Gastroesophageal sphincter (tissue), 4 donors: ENCODE measurements around the gene SERPINA3. TPM values are rescaled to one million over a fixed set of nuclear protein-coding genes. Genes with fewer than 3 reads are reported as not detected.
"Not testable (repeated sequence)": the region's sequence is repeated elsewhere in the genome, so short reads cannot be mapped to it uniquely, and the experiment has no call there.

Experiments
- ATAC-seq: fragments of 150-250 bp; one replicate; pipeline ENCODE4 v1.9.1; 2016; ENCODE audit warnings: mild to moderate bottlenecking, moderate library complexity
- H3K27ac ChIP-seq, 4 donors: fragments of 200-600 bp; sonication (generic) in 3 of 4; 1 replicate in 3 of 4; 2 replicates in 1 of 4; pipeline ENCODE4 v1.5.1; 2016 to 2019
- H3K27me3 ChIP-seq: fragments of 200-600 bp; sonication (generic); one replicate; pipeline ENCODE4 v1.5.1; 2019
- H3K36me3 ChIP-seq, 2 donors: fragments of 200-600 bp; sonication (generic); one replicate each; pipeline ENCODE4 v1.5.1; 2019; ENCODE audit warnings: control low read depth in 1 of 2
- H3K4me1 ChIP-seq, 3 donors: fragments of 200-600 bp; sonication (generic); 1 replicate in 2 of 3; 2 replicates in 1 of 3; pipeline ENCODE4 v1.5.1; 2016 to 2019; ENCODE audit warnings: control low read depth in 2 of 3
- H3K4me3 ChIP-seq, 2 donors: fragments of 200-600 bp; sonication (generic); one replicate each; pipeline ENCODE4 v1.5.1; 2019; ENCODE audit warnings: mild to moderate bottlenecking in 1 of 2, moderate library complexity in 1 of 2
- H3K9me3 ChIP-seq, 3 donors: fragments of 200-600 bp; sonication (generic); one replicate each; pipeline ENCODE4 v1.5.1; 2017 to 2019; ENCODE audit warnings: control low read depth in 2 of 3
- CTCF ChIP-seq, 4 experiments: fragments of 200-600 bp in 2 of 4; fragments of 450-650 bp in 2 of 4; sonication (generic) in 1 of 4; IDR thresholded peaks; one replicate each; pipeline ENCODE4 v1.5.1; 2017 to 2019; ENCODE audit warnings: antibody characterized with exemption in 4 of 4, mild to moderate bottlenecking in 2 of 4, moderate library complexity in 2 of 4
- EP300 ChIP-seq: sonication (generic); formaldehyde crosslinking; IDR thresholded peaks from one replicate; pipeline ENCODE4 v1.6.1; 2017; ENCODE audit warnings: antibody characterized with exemption, mild to moderate bottlenecking
- POLR2A ChIP-seq, 2 donors: fragments of 450-650 bp; IDR thresholded peaks; one replicate each; pipeline ENCODE4 v1.6.1; 2017; ENCODE audit warnings: antibody characterized with exemption in 2 of 2, mild to moderate bottlenecking in 2 of 2, moderate library complexity in 1 of 2
- POLR2AphosphoS5 ChIP-seq: sonication (generic); formaldehyde crosslinking; IDR thresholded peaks from one replicate; pipeline ENCODE4 v1.6.1; 2017; ENCODE audit warnings: antibody characterized with exemption
- WGBS, 2 donors: methylation state at CpG; one replicate each; pipeline ENCODE4 v1.1.5; 2018; ENCODE audit warnings: low coverage in 1 of 2; 5-methylcytosine and 5-hydroxymethylcytosine counted together
- total RNA-seq, 4 donors: library from RNA; depleted of rRNA; stranded (reverse); fragments of >200 nt; gene quantifications; one replicate each; pipeline ENCODE4 v1.1.0, GENCODE V29; 2016

Gene SERPINA3
- total RNA-seq, 4 donors from 2014 or later, result 58.4 to 263 (median 215) TPM

GRCh38 chr14:94599656-94600004 is 12.6 kb upstream of the SERPINA3 start:
- Histone ChIP-seq H3K4me3 (no peak overlapping the region), H3K27ac (peak overlapping the region; percentile 39 to 74 (median 70)), H3K36me3 (no peaks in the 10 kb centered on the region), H3K9me3 (no peaks in the 10 kb centered on the region), H3K4me1 (peaks cover 0 to 46% (median 21%) of the 10 kb centered on the region in 3 donors), H3K27me3 (no peaks in the 10 kb centered on the region)
- no peak for ATAC-seq
- TF ChIP-seq CTCF (IDR thresholded peaks at IDR 0.05), result no peak
- TF ChIP-seq EP300, result no peak
- TF ChIP-seq POLR2A (IDR thresholded peaks at IDR 0.05), result no peak
- TF ChIP-seq POLR2AphosphoS5, result no peak
- WGBS, 2 donors, result 0 to 46% methylated on average over 1 to 3 of the region's 3 CpGs

- Histone ChIP-seq H3K36me3 (no peaks in the 10 kb centered on the region), H3K4me3 (no peak overlapping the region), H3K27me3 (no peaks in the 10 kb centered on the region), H3K9me3 (no peaks in the 10 kb centered on the region), H3K4me1 (peaks cover 0 to 46% (median 21%) of the 10 kb centered on the region in 3 donors), H3K27ac (peak overlapping the region in 3 of 4 donors; percentile 68 to 74 (median 72))
- TF ChIP-seq EP300, result no peak
- TF ChIP-seq POLR2A (IDR thresholded peaks at IDR 0.05), result no peak
- TF ChIP-seq POLR2AphosphoS5, result no peak
- no peak for TF ChIP-seq CTCF (IDR thresholded peaks at IDR 0.05)
- WGBS, 2 donors, result 71% methylated on average over 4 of the region's 11 CpGs; no CpG with 5 or more reads in 1 of the 2 donors
- no peak for ATAC-seq
These were observed 12.0 kb upstream of the SERPINA3 start for GRCh38 chr14:94600148-94600545.

- TF ChIP-seq POLR2AphosphoS5 (no peak), POLR2A (IDR thresholded peaks at IDR 0.05) (no peak), EP300 (no peak), CTCF (IDR thresholded peaks at IDR 0.05) (no peak)
These were observed 10.3 kb upstream of the SERPINA3 start for GRCh38 chr14:94601884-94602391.

GRCh38 chr14:94602722-94603121 is 9.5 kb upstream of the SERPINA3 start:
- no peak for ATAC-seq
- Histone ChIP-seq H3K4me3 (no peak overlapping the region), H3K27ac (peak overlapping the region in 3 of 4 donors; percentile 61 to 74 (median 68)), H3K4me1 (peaks cover 0 to 46% (median 21%) of the 10 kb centered on the region in 3 donors), H3K36me3 (no peaks in the 10 kb centered on the region), H3K9me3 (no peaks in the 10 kb centered on the region), H3K27me3 (no peaks in the 10 kb centered on the region)
- TF ChIP-seq POLR2A (IDR thresholded peaks at IDR 0.05) (no peak), EP300 (no peak), CTCF (IDR thresholded peaks at IDR 0.05) (no peak), POLR2AphosphoS5 (no peak)
- 0 to 93% methylated on average over 1 to 3 of the region's 5 CpGs for WGBS, 2 donors

More at GRCh38 chr14:94601884-94602391, 10.3 kb upstream of the SERPINA3 start:
- H3K4me1 ChIP-seq, result peaks cover 0 to 46% (median 21%) of the 10 kb centered on the region in 3 donors
- WGBS, 2 donors, result 0 to 14% methylated on average over 1 to 6 of the region's 6 CpGs
- H3K27ac ChIP-seq, result peak overlapping the region in 3 of 4 donors; percentile 68 to 74 (median 74)
- H3K27me3 ChIP-seq, result no peaks in the 10 kb centered on the region
- H3K36me3 ChIP-seq, result no peaks in the 10 kb centered on the region
- no peak overlapping the region for H3K4me3 ChIP-seq
- no peaks in the 10 kb centered on the region for H3K9me3 ChIP-seq
- ATAC-seq, result peak; percentile 89

- H3K27me3 ChIP-seq, result no peaks in the 10 kb centered on the region
- TF ChIP-seq CTCF (IDR thresholded peaks at IDR 0.05) (no peak), POLR2AphosphoS5 (no peak), EP300 (no peak)
- H3K4me3 ChIP-seq, result no peak overlapping the region
- H3K36me3 ChIP-seq, result no peaks in the 10 kb centered on the region
- 54 to 58% methylated on average over 3 of the region's 3 CpGs for WGBS, 2 donors
- no peak for ATAC-seq
- peaks cover 0 to 25% (median 2%) of the 10 kb centered on the region in 3 donors for H3K4me1 ChIP-seq
- H3K27ac ChIP-seq, result no peak overlapping the region
- no peaks in the 10 kb centered on the region for H3K9me3 ChIP-seq
These were observed 6.8 kb upstream of the SERPINA3 start for GRCh38 chr14:94605361-94605760.

GRCh38 chr14:94608966-94609365 is 3.2 kb upstream of the SERPINA3 start:
- not testable (repeated sequence) for H3K4me1 ChIP-seq, ATAC-seq, H3K27ac ChIP-seq, H3K4me3 ChIP-seq, H3K9me3 ChIP-seq, H3K36me3 ChIP-seq, H3K27me3 ChIP-seq
- WGBS, 2 donors, result 75 to 82% methylated on average over 1 of the region's 1 CpG
